ENCODE results near the gene TANC1. TPM values are rescaled to one million over a fixed set of nuclear protein-coding genes. Genes with fewer than 3 reads are reported as not detected.

Gene TANC1
- polyA plus RNA-seq, 1 donor from 2014 or later = 0.37 TPM

GRCh38 chr2:159051133-159051532 lies 82.7 kb downstream of the TANC1 start (continued):
- TF ChIP-seq RAD21 (conservative IDR thresholded peaks at IDR 0.05) (no peak), TAF1 (IDR thresholded peaks at IDR 0.05; ENCODE audit: low read depth) (no peak)

GRCh38 chr2:159051661-159052060 lies 83.2 kb downstream of the TANC1 start:
- no peak overlapping the region for H3K4me3 ChIP-seq (ENCODE audit: low read length)
- no peak overlapping the region for H3K27ac ChIP-seq (ENCODE audit: low read length)
- H3F3A ChIP-seq (ENCODE audit: insufficient read depth, low read length, poor library complexity, severe bottlenecking) = no peaks in the 10 kb centered on the region
- H3K27me3 ChIP-seq (ENCODE audit: insufficient read depth, low read depth, low read length) = no peaks in the 10 kb centered on the region
- H3K9me2 ChIP-seq (ENCODE audit: insufficient read depth, low read length) = no peaks in the 10 kb centered on the region
- H3K4me2 ChIP-seq (ENCODE audit: low read length) = no peak overlapping the region
- no peak for TF ChIP-seq CTCF (IDR thresholded peaks at IDR 0.05; ENCODE audit: poor library complexity, severe bottlenecking)
- TF ChIP-seq POLR2AphosphoS5 (IDR thresholded peaks at IDR 0.05) = no peak
- TF ChIP-seq TAF1 (IDR thresholded peaks at IDR 0.05; ENCODE audit: low read depth) = no peak
- TF ChIP-seq SMC3 (conservative IDR thresholded peaks at IDR 0.05; ENCODE audit: poor library complexity) = no peak
- no peak for TF ChIP-seq MXI1 (conservative IDR thresholded peaks at IDR 0.05; ENCODE audit: poor library complexity, severe bottlenecking)
- no peak for TF ChIP-seq REST (IDR thresholded peaks at IDR 0.05; ENCODE audit: borderline replicate concordance)
- no peak for TF ChIP-seq EZH2 (IDR thresholded peaks at IDR 0.05; ENCODE audit: borderline replicate concordance, insufficient read depth, low read length, poor library complexity, severe bottlenecking)
- TF ChIP-seq EP300 (conservative IDR thresholded peaks at IDR 0.05; ENCODE audit: poor library complexity, severe bottlenecking) = no peak
- TF ChIP-seq RAD21 (conservative IDR thresholded peaks at IDR 0.05) = no peak
- H4K20me1 ChIP-seq (ENCODE audit: insufficient read depth) = no peaks in the 10 kb centered on the region
- H2AFZ ChIP-seq (ENCODE audit: low read depth, low read length) = no peak overlapping the region
- H3K36me3 ChIP-seq (ENCODE audit: insufficient read depth, low read length) = no peaks in the 10 kb centered on the region
- H3K79me2 ChIP-seq (replicated peaks; ENCODE audit: insufficient read depth, low read length) = no peaks in the 10 kb centered on the region
- no peak overlapping the region for H3K9ac ChIP-seq (ENCODE audit: low read length)
- H3K9me3 ChIP-seq (ENCODE audit: low read length) = no peaks in the 10 kb centered on the region

GRCh38 chr2:159052157-159052601 lies 83.7 kb downstream of the TANC1 start:
- no peaks in the 10 kb centered on the region for H4K20me1 ChIP-seq (ENCODE audit: insufficient read depth)
- H3K36me3 ChIP-seq (ENCODE audit: insufficient read depth, low read length) = no peaks in the 10 kb centered on the region
- no peak overlapping the region for H3K9ac ChIP-seq (ENCODE audit: low read length)
- H3K9me3 ChIP-seq (ENCODE audit: low read length) = no peaks in the 10 kb centered on the region
- H3K79me2 ChIP-seq (replicated peaks; ENCODE audit: insufficient read depth, low read length) = no peaks in the 10 kb centered on the region
- TF ChIP-seq EZH2 (IDR thresholded peaks at IDR 0.05; ENCODE audit: borderline replicate concordance, insufficient read depth, low read length, poor library complexity, severe bottlenecking) = no peak
- TF ChIP-seq CTCF (IDR thresholded peaks at IDR 0.05; ENCODE audit: poor library complexity, severe bottlenecking) = no peak
- no peak for TF ChIP-seq REST (IDR thresholded peaks at IDR 0.05; ENCODE audit: borderline replicate concordance)
- TF ChIP-seq MXI1 (conservative IDR thresholded peaks at IDR 0.05; ENCODE audit: poor library complexity, severe bottlenecking) = no peak
- TF ChIP-seq EP300 (conservative IDR thresholded peaks at IDR 0.05; ENCODE audit: poor library complexity, severe bottlenecking) = no peak
- TF ChIP-seq TAF1 (IDR thresholded peaks at IDR 0.05; ENCODE audit: low read depth) = no peak
- no peak for TF ChIP-seq POLR2AphosphoS5 (IDR thresholded peaks at IDR 0.05)
- TF ChIP-seq SMC3 (conservative IDR thresholded peaks at IDR 0.05; ENCODE audit: poor library complexity) = no peak
- TF ChIP-seq RAD21 (conservative IDR thresholded peaks at IDR 0.05) = no peak
- no peaks in the 10 kb centered on the region for H3K27me3 ChIP-seq (ENCODE audit: insufficient read depth, low read depth, low read length)
- H2AFZ ChIP-seq (ENCODE audit: low read depth, low read length) = no peak overlapping the region
- no peaks in the 10 kb centered on the region for H3F3A ChIP-seq (ENCODE audit: insufficient read depth, low read length, poor library complexity, severe bottlenecking)
- H3K4me2 ChIP-seq (ENCODE audit: low read length) = no peak overlapping the region
- H3K9me2 ChIP-seq (ENCODE audit: insufficient read depth, low read length) = no peaks in the 10 kb centered on the region
- H3K4me3 ChIP-seq (ENCODE audit: low read length) = no peak overlapping the region
- H3K27ac ChIP-seq (ENCODE audit: low read length) = no peak overlapping the region

All from neural cell (in vitro differentiated cells).